DMS79 (cell line): ENCODE results near the gene ARVCF.

Source experiments
- DNase-seq: peaks from one replicate; lab custom pipeline; 2025; lab: John Stamatoyannopoulos, UW

The ARVCF gene

GRCh38 chr22:20015971-20016733 is 471 bp downstream of the ARVCF start:
- no peak for DNase-seq

GRCh38 chr22:20015187-20015625 is 1.4 kb downstream of the ARVCF start:
- DNase-seq = no peak

GRCh38 chr22:20014526-20015186 is 2.0 kb downstream of the ARVCF start:
- DNase-seq = no peak

- no peak for DNase-seq
Measured at GRCh38 chr22:20013382-20013871, 3.2 kb downstream of the ARVCF start.

- DNase-seq = no peak
Measured at GRCh38 chr22:20012741-20013331, 3.8 kb downstream of the ARVCF start.

GRCh38 chr22:20011993-20012740 is 4.5 kb downstream of the ARVCF start:
- DNase-seq = no peak

- DNase-seq = no peak
Measured at GRCh38 chr22:20011123-20011992, 5.3 kb downstream of the ARVCF start.

- no peak for DNase-seq
Measured at GRCh38 chr22:20010307-20011122, 6.1 kb downstream of the ARVCF start.

- no peak for DNase-seq
Measured at GRCh38 chr22:20009582-20010306, 6.9 kb downstream of the ARVCF start.

GRCh38 chr22:20009018-20009491 is 7.6 kb downstream of the ARVCF start:
- DNase-seq = no peak

GRCh38 chr22:20008221-20008995 is 8.2 kb downstream of the ARVCF start:
- no peak for DNase-seq

GRCh38 chr22:20004464-20004863 is 12.2 kb downstream of the ARVCF start:
- no peak for DNase-seq

GRCh38 chr22:20003304-20003703 is 13.3 kb downstream of the ARVCF start:
- no peak for DNase-seq

- no peak for DNase-seq
Measured at GRCh38 chr22:20002636-20003035, 14.0 kb downstream of the ARVCF start.

- DNase-seq = no peak
Measured at GRCh38 chr22:20002128-20002527, 14.5 kb downstream of the ARVCF start.

- DNase-seq = no peak
Measured at GRCh38 chr22:20001082-20001638, 15.5 kb downstream of the ARVCF start.

- no peak for DNase-seq
Measured at GRCh38 chr22:20000246-20001081, 16.2 kb downstream of the ARVCF start.
